AG09309 (cell line): ENCODE results near the gene WNT9B.

Experiments
- DNase-seq: peaks from one replicate; pipeline ENCODE4 v3.0.0-alpha.2; 2010; ENCODE audit warnings: low read depth
- H3K4me3 ChIP-seq: 2 replicates; pipeline ENCODE4 v1.5.1; 2011; ENCODE audit warnings: mild to moderate bottlenecking, low read depth, low read length, moderate library complexity; ENCODE audit not compliant: control insufficient read depth
- TF ChIP-seq, protein P1 (sequence below): IDR thresholded peaks from 2 replicates; pipeline ENCODE4 v1.5.1; 2011; ENCODE audit warnings: mild to moderate bottlenecking, low read depth, low read length, inconsistent platforms; ENCODE audit not compliant: insufficient read depth, control insufficient read depth; ENCODE audit errors: missing control alignments

The WNT9B gene

GRCh38 chr17:46873941-46874645, 22.7 kb downstream of the WNT9B start:
- TF ChIP-seq, protein P1, sequence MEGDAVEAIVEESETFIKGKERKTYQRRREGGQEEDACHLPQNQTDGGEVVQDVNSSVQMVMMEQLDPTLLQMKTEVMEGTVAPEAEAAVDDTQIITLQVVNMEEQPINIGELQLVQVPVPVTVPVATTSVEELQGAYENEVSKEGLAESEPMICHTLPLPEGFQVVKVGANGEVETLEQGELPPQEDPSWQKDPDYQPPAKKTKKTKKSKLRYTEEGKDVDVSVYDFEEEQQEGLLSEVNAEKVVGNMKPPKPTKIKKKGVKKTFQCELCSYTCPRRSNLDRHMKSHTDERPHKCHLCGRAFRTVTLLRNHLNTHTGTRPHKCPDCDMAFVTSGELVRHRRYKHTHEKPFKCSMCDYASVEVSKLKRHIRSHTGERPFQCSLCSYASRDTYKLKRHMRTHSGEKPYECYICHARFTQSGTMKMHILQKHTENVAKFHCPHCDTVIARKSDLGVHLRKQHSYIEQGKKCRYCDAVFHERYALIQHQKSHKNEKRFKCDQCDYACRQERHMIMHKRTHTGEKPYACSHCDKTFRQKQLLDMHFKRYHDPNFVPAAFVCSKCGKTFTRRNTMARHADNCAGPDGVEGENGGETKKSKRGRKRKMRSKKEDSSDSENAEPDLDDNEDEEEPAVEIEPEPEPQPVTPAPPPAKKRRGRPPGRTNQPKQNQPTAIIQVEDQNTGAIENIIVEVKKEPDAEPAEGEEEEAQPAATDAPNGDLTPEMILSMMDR = no peak
- no peak overlapping the region for H3K4me3 ChIP-seq
- DNase-seq = no peak

- TF ChIP-seq, protein P1 = no peak
- no peak for DNase-seq
- no peak overlapping the region for H3K4me3 ChIP-seq
These were observed 23.5 kb downstream of the WNT9B start for GRCh38 chr17:46874906-46875305.

DNA sequence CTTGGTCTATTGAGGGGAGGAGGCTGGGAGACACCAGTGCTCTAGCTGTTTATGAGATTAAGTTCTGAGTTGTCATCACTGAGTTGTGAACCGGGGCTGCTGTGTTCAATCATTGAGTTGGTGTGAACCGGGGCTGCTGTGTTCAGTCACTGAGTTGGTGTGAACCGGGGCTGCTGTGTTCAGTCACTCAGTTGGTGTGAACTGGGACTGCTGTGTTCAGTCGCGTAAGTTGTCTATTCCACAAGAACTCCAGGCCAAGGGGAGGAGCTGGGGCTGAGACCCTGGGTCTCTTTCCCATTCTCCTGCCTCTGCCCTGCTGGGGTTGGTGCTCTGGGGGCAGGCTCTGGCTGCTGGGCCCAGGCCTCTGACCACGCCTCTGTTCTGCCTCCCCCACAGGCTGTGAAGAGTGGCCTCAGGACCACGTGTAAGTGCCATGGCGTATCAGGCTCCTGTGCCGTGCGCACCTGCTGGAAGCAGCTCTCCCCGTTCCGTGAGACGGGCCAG, 24.5 kb downstream of the WNT9B start:
- DNase-seq = no peak
- TF ChIP-seq, protein P1 = no peak

DNA sequence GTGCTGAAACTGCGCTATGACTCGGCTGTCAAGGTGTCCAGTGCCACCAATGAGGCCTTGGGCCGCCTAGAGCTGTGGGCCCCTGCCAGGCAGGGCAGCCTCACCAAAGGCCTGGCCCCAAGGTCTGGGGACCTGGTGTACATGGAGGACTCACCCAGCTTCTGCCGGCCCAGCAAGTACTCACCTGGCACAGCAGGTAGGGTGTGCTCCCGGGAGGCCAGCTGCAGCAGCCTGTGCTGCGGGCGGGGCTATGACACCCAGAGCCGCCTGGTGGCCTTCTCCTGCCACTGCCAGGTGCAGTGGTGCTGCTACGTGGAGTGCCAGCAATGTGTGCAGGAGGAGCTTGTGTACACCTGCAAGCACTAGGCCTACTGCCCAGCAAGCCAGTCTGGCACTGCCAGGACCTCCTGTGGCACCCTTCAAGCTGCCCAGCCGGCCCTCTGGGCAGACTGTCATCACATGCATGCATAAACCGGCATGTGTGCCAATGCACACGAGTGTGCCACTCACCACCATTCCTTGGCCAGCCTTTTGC, 25.0 kb downstream of the WNT9B start:
- TF ChIP-seq, protein P1 = peak; percentile 29
- no peak overlapping the region for H3K4me3 ChIP-seq
- DNase-seq = no peak

More for the DNA sequence above, 24.5 kb downstream of the WNT9B start:
- H3K4me3 ChIP-seq = no peak overlapping the region

DNA sequence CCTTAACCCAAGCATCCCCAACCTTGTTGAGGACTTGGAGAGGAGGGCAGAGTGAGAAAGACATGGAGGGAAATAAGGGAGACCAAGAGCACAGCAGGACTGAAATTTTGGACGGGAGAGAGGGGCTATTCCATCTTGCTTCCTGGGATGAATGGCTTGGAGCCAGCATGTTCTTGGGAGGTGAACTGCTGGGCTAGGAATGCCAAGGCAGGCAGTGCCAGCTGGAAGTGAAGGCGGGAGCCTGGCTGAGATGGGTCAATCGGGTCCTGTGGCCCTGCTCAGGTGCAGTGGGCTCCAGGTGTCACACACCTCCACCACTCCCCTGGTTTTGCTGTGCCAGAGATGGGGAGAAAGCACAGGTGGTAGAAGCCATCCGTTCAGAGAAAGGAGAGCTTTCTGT, 25.5 kb downstream of the WNT9B start:
- TF ChIP-seq, protein P1 = no peak
- DNase-seq = no peak

GRCh38 chr17:46877466-46877865, 26.1 kb downstream of the WNT9B start:
- TF ChIP-seq, protein P1 = no peak
- no peak overlapping the region for H3K4me3 ChIP-seq
- no peak for DNase-seq

More for the DNA sequence above, 25.5 kb downstream of the WNT9B start:
- no peak overlapping the region for H3K4me3 ChIP-seq
